H1 (cell line): ENCODE data around the gene RIMS3. TPM values are rescaled to one million over a fixed set of nuclear protein-coding genes. Genes with fewer than 3 reads are reported as not detected.

ENCODE experiments used
- CTCF ChIA-PET: fragments of 300-600 bp; sonication (Branson Sonifier 250); formaldehyde crosslinking; loops from one replicate; lab custom pipeline; 2021; ENCODE audit not compliant: partially characterized antibody; lab: Charles Lee
- POLR2A ChIA-PET: fragments of 300-600 bp; sonication (Branson Sonifier 250); formaldehyde crosslinking; loops from one replicate; lab custom pipeline; 2021; ENCODE audit warnings: inconsistent platforms; ENCODE audit not compliant: partially characterized antibody; lab: Charles Lee
- DNase-seq, 2 experiments: peaks; one replicate each; pipeline versions ENCODE4 v3.0.0 to v3.0.0-alpha.2; 2010 to 2022; ENCODE audit warnings: low spot score in 2 of 2, low read depth in 1 of 2, mixed read lengths in 1 of 2
- FAIRE-seq: peaks from 2 replicates; lab custom pipeline; 2011; peaks lifted over from hg19 to GRCh38; lab: Jason Lieb, UNC
- H2AFZ ChIP-seq: 2 replicates; pipeline ENCODE4 v1.8.1; 2012; ENCODE audit warnings: low read length, inconsistent platforms
- H2AK5ac ChIP-seq: 2 replicates; pipeline ENCODE4 v1.6.1; 2013; ENCODE audit warnings: low read depth, low read length
- H2BK120ac ChIP-seq: replicated peaks from 2 replicates; pipeline ENCODE3; 2013; ENCODE audit warnings: low read depth, low read length, inconsistent platforms
- H2BK12ac ChIP-seq: 2 replicates; pipeline ENCODE4 v1.6.1; 2013; ENCODE audit warnings: low read depth, low read length
- H2BK15ac ChIP-seq: 2 replicates; pipeline ENCODE4 v1.6.1; 2013; ENCODE audit warnings: low read length
- H2BK20ac ChIP-seq: 2 replicates; pipeline ENCODE4 v1.6.1; 2013; ENCODE audit warnings: low read length
- H2BK5ac ChIP-seq: 2 replicates; pipeline ENCODE4 v1.6.1; 2013; ENCODE audit warnings: low read depth, low read length
- H3K14ac ChIP-seq: 2 replicates; pipeline ENCODE4 v1.6.1; 2013; ENCODE audit warnings: inconsistent platforms; ENCODE audit not compliant: insufficient read length
- H3K18ac ChIP-seq: 2 replicates; pipeline ENCODE4 v1.6.1; 2013; ENCODE audit warnings: low read length; ENCODE audit errors: extremely low read depth
- H3K23ac ChIP-seq: 2 replicates; pipeline ENCODE4 v1.6.1; 2013; ENCODE audit warnings: inconsistent platforms; ENCODE audit not compliant: insufficient read length
- H3K23me2 ChIP-seq: 2 replicates; pipeline ENCODE4 v1.6.1; 2013; ENCODE audit warnings: low read depth, low read length
- H3K27ac ChIP-seq: 2 replicates; pipeline ENCODE4 v1.6.1; 2011; ENCODE audit warnings: low read depth, low read length, inconsistent platforms
- H3K27me3 ChIP-seq, 4 experiments: replicated peaks in 1 of 4; 1 replicate in 1 of 4; 2 replicates in 3 of 4; pipeline versions ENCODE4 v1.6.1 to v1.8.1; 2011 to 2013; ENCODE audit warnings: low read length in 3 of 4, mild to moderate bottlenecking in 3 of 4, inconsistent platforms in 2 of 4, mixed read lengths in 2 of 4, moderate library complexity in 1 of 4; ENCODE audit not compliant: control insufficient read depth in 3 of 4, insufficient read depth in 3 of 4; ENCODE audit errors: extremely low read depth in 1 of 4
- H3K36me3 ChIP-seq, 4 experiments: 2 replicates each; pipeline versions ENCODE4 v1.6.1 to v1.8.1; 2011 to 2013; ENCODE audit warnings: mild to moderate bottlenecking in 4 of 4, low read length in 3 of 4, moderate library complexity in 2 of 4, control low read depth in 1 of 4, inconsistent platforms in 1 of 4; ENCODE audit not compliant: insufficient read depth in 4 of 4, control insufficient read depth in 2 of 4
- H3K4ac ChIP-seq: replicated peaks from 2 replicates; pipeline ENCODE3; 2013; ENCODE audit warnings: low read length, low read depth, mixed read lengths, inconsistent platforms; ENCODE audit not compliant: insufficient read length
- H3K4me1 ChIP-seq, 4 experiments: replicated peaks in 1 of 4; 1 replicate in 1 of 4; 2 replicates in 3 of 4; pipeline versions ENCODE4 v1.6.1 to v1.8.1; 2011 to 2013; ENCODE audit warnings: low read length in 3 of 4, inconsistent platforms in 2 of 4, mixed read lengths in 1 of 4; ENCODE audit not compliant: insufficient read depth in 4 of 4, control insufficient read depth in 3 of 4
- H3K4me2 ChIP-seq, 2 experiments: 2 replicates each; pipeline versions ENCODE4 v1.6.1 to v1.8.1; 2011 to 2013; ENCODE audit warnings: low read depth in 2 of 2, low read length in 2 of 2, control low read depth in 1 of 2, inconsistent platforms in 1 of 2, mild to moderate bottlenecking in 1 of 2; ENCODE audit not compliant: insufficient read depth in 1 of 2
- H3K4me3 ChIP-seq, 4 experiments: fragments of 200-600, 300-600 bp in 1 of 4; sonication (generic), shearing (Covaris generic), sonication (Bioruptor Twin) in 1 of 4; 2 replicates each; pipeline versions ENCODE4 v1.5.1 to v1.8.1; 2011 to 2016; ENCODE audit warnings: low read length in 4 of 4, low read depth in 3 of 4, control low read depth in 2 of 4, inconsistent platforms in 2 of 4, mild to moderate bottlenecking in 2 of 4, mixed read lengths in 1 of 4, moderate library complexity in 1 of 4; ENCODE audit not compliant: insufficient read depth in 2 of 4; ENCODE audit errors: extremely low read depth in 1 of 4
- H3K56ac ChIP-seq: replicated peaks from 2 replicates; pipeline ENCODE3; 2013; ENCODE audit warnings: low read depth, mild to moderate bottlenecking, mixed read lengths, low read length, inconsistent platforms; ENCODE audit not compliant: insufficient read length
- H3K79me1 ChIP-seq: 2 replicates; pipeline ENCODE4 v1.6.1; 2013; ENCODE audit warnings: low read depth, low read length, control low read depth
- H3K79me2 ChIP-seq, 2 experiments: 2 replicates each; pipeline versions ENCODE4 v1.6.1 to v1.8.1; 2012 to 2013; ENCODE audit warnings: low read length in 2 of 2, mild to moderate bottlenecking in 2 of 2, inconsistent platforms in 1 of 2; ENCODE audit not compliant: insufficient read depth in 2 of 2, control insufficient read depth in 1 of 2
- H3K9ac ChIP-seq, 4 experiments: replicated peaks in 1 of 4; 1 replicate in 1 of 4; 2 replicates in 3 of 4; pipeline versions ENCODE4 v1.6.1 to v1.8.1; 2011 to 2013; ENCODE audit warnings: low read depth in 3 of 4, low read length in 3 of 4, control low read depth in 2 of 4, mild to moderate bottlenecking in 2 of 4, moderate library complexity in 2 of 4, inconsistent platforms in 1 of 4; ENCODE audit errors: extremely low read depth in 1 of 4
- H3K9me3 ChIP-seq, 2 experiments: 2 replicates each; pipeline versions ENCODE4 v1.6.1 to v1.8.1; 2012 to 2013; ENCODE audit warnings: mild to moderate bottlenecking in 2 of 2, moderate library complexity in 2 of 2, control low read depth in 1 of 2, inconsistent platforms in 1 of 2, low read depth in 1 of 2, low read length in 1 of 2, mixed read lengths in 1 of 2; ENCODE audit not compliant: insufficient read depth in 2 of 2
- H4K20me1 ChIP-seq, 2 experiments: replicated peaks in 1 of 2; 2 replicates each; pipeline versions ENCODE3 to v1.8.1; 2011 to 2013; ENCODE audit warnings: inconsistent platforms in 2 of 2, low read length in 2 of 2, mild to moderate bottlenecking in 1 of 2; ENCODE audit not compliant: insufficient read depth in 2 of 2, control insufficient read depth in 1 of 2
- H4K5ac ChIP-seq: 2 replicates; pipeline ENCODE4 v1.6.1; 2013; ENCODE audit warnings: low read length, low read depth, mixed read lengths, inconsistent platforms; ENCODE audit not compliant: insufficient read length
- H4K8ac ChIP-seq: 2 replicates; pipeline ENCODE4 v1.8.0; 2013; ENCODE audit warnings: mild to moderate bottlenecking, moderate library complexity, low read length, inconsistent platforms; ENCODE audit not compliant: insufficient read depth; ENCODE audit errors: extremely low read depth
- H4K91ac ChIP-seq: replicated peaks from 2 replicates; pipeline ENCODE3; 2013; ENCODE audit warnings: low read length, mixed read lengths, inconsistent platforms; ENCODE audit not compliant: insufficient read length
- CBX5 ChIP-seq: fragments of 300-800, 300-1000 bp; sonication (generic); IDR thresholded peaks from 2 replicates; pipeline ENCODE4 v1.7.1; 2016; ENCODE audit warnings: antibody characterized with exemption, low read length, low read depth
- EZH2 ChIP-seq: fragments of 200-600 bp; sonication (generic); IDR thresholded peaks from 2 replicates; pipeline ENCODE4 v1.7.1; 2012; ENCODE audit warnings: low read depth, mild to moderate bottlenecking, moderate library complexity, low read length, inconsistent platforms; ENCODE audit not compliant: severe bottlenecking
- TAF1 ChIP-seq: IDR thresholded peaks from 2 replicates; pipeline ENCODE4 v1.6.1; 2011; ENCODE audit warnings: mild to moderate bottlenecking, low read depth, low read length
- TCF12 ChIP-seq: IDR thresholded peaks from 2 replicates; pipeline ENCODE4 v1.6.1; 2011; ENCODE audit warnings: low read depth, mild to moderate bottlenecking, low read length
- WGBS, 2 experiments: shearing (Covaris generic) in 1 of 2; methylation state at CpG; one replicate each; pipeline versions ENCODE4 v1.1.6 to v1.1.7; 2013 to 2015; ENCODE audit warnings: low lambda C conversion rate in 2 of 2, mixed read lengths in 2 of 2, inconsistent platforms in 1 of 2, low coverage in 1 of 2, missing lambda C conversion rate in 1 of 2; ENCODE audit not compliant: insufficient replicate concordance in 2 of 2, insufficient coverage in 1 of 2, insufficient read length in 1 of 2; ENCODE audit errors: extremely low coverage in 1 of 2, missing lambda C conversion rate in 1 of 2; 5-methylcytosine and 5-hydroxymethylcytosine counted together
- polyA plus RNA-seq, 7 experiments: library from polyadenylated mRNA; depleted of rRNA in 3 of 7; stranded (reverse) in 5 of 7; unstranded in 2 of 7; fragments of >200 nt in 5 of 7; fragments of 200-250 nt in 2 of 7; gene quantifications; 1 replicate in 5 of 7; 2 replicates in 1 of 7; 4 replicates in 1 of 7; pipeline versions ENCODE4 v1.2.1 to v1.2.3, GENCODE V29; 2011 to 2013; ENCODE audit warnings: missing spikeins in 2 of 7, mixed read lengths in 2 of 7
- total RNA-seq: library from RNA; stranded (reverse); fragmentation: NEBNext Ultra II Directional; extraction: Animal tissue kit (Norgen Biotek cat#: 25700); gene quantifications from 2 replicates; pipeline ENCODE4 v1.2.1, GENCODE V29; 2021

Gene RIMS3
- total and polyA plus RNA-seq, 2 of the 8 experiments (the other 6 are each of a cell fraction or from before 2014, with no cell fraction given) = 13.3 to 20.6 TPM

DNA sequence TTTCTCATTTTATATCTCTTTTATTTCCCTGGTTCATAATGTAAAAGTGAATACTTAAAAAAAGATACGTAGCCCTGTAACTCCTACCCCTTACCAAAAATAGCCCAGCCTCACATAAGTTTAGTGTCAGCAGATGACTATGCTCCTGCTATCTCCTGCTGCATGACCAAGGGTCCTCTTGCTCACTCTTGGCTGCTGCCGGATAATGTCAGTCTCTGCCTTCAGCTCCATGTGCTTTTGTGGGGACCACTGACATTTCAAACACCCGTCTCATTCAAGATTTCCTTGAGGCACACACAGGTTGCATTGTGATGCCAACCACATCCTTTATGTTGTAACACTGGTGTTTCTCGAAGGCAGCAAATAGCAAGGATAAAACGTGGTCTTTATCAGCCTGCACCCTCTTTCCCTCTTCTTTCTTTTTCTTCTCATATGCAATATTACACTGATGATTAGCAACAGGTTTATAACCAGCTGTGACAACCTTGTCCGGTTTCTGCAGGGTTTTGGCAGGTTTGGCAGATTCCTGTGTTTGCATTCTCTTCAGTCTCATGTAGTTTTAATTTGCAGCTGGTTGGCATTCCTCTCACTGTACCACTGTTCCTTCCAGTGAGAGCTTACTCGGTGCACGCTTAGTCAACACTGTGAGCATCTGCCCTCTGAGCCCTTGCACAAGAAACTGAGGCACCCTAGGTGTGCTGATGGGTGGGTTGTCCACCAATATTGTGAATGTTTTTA lies 71.9 kb downstream of the RIMS3 start:
- TF ChIP-seq TAF1 = no peak
- TF ChIP-seq CBX5 = no peak
- no peak for TF ChIP-seq TCF12
- TF ChIP-seq EZH2 = no peak
- Histone ChIP-seq H3K9ac (no peak overlapping the region), H4K5ac (no peak overlapping the region), H2AFZ (no peak overlapping the region), H3K79me1 (no peaks in the 10 kb centered on the region), H3K36me3 (no peaks in the 10 kb centered on the region), H4K91ac (no peak overlapping the region), H3K4me1 (no peaks in the 10 kb centered on the region), H2BK20ac (no peak overlapping the region), H3K4me2 (no peak overlapping the region), H3K79me2 (no peaks in the 10 kb centered on the region), H2BK120ac (no peak overlapping the region), H2BK12ac (no peak overlapping the region), H3K23ac (no peak overlapping the region), H3K56ac (no peak overlapping the region), H3K9me3 (peaks cover 8 to 9% of the 10 kb centered on the region in 2 experiments), H2BK15ac (no peak overlapping the region), H3K14ac (no peak overlapping the region), H2BK5ac (no peak overlapping the region), H3K27ac (no peak overlapping the region), H2AK5ac (no peak overlapping the region), H3K4me3 (no peak overlapping the region), H4K8ac (no peak overlapping the region), H3K4ac (no peak overlapping the region), H4K20me1 (no peaks in the 10 kb centered on the region), H3K23me2 (no peaks in the 10 kb centered on the region), H3K27me3 (no peaks in the 10 kb centered on the region), H3K18ac (no peak overlapping the region)
- FAIRE-seq (no peak), DNase-seq (no peak)
- ChIA-PET POLR2A (interaction anchor here (1.0 kb wide), 1 partner anchor 15 kb away, joined by 5 read pairs; no protein-coding TSS in a partner anchor), CTCF (interaction anchor here (0.7 to 1.6 kb wide), 5 partner anchors 8 to 562 kb away, joined by 3 to 5 read pairs (median 3); no protein-coding TSS in a partner anchor)
- WGBS, 2 experiments = 77% methylated on average over 8 of the region's 8 CpGs; no CpG with 5 or more reads in 1 of the 2 experiments
